ENCODE measurements around the gene DPF3. TPM values are rescaled to one million over a fixed set of nuclear protein-coding genes. Genes with fewer than 3 reads are reported as not detected.

The DPF3 gene
- total RNA-seq, 1 experiment from 2014 or later = 1.9 TPM

- BruUV-seq (replicated peaks) = no TSS peak
- no peaks in the 10 kb centered on the region for H3K27me3 Mint-ChIP-seq (ENCODE audit: insufficient read depth, unreplicated experiment)
- H3K4me3 Mint-ChIP-seq (ENCODE audit: unreplicated experiment) = no peak overlapping the region
- DNase-seq (ENCODE audit: unreplicated experiment) = no peak
- ChIA-PET CTCF (no interaction called here), POLR2A (interaction anchor here (0.6 kb wide), 1 partner anchor 18 kb away, joined by 3 read pairs; no protein-coding TSS in a partner anchor)
- peaks cover 7% of the 10 kb centered on the region for H3K4me1 Mint-ChIP-seq (ENCODE audit: insufficient read depth, unreplicated experiment)
- intact Hi-C loops (cut with micrococcal nuclease) = no loop called here
- no peak for TF ChIP-seq CTCF (IDR thresholded peaks at IDR 0.05; ENCODE audit: unreplicated experiment)
- peaks cover 14% of the 10 kb centered on the region for H3K9me3 Mint-ChIP-seq (ENCODE audit: unreplicated experiment)
- no peaks in the 10 kb centered on the region for H3K36me3 Mint-ChIP-seq (ENCODE audit: insufficient read depth, unreplicated experiment)
- H3K27ac Mint-ChIP-seq (ENCODE audit: low read depth, unreplicated experiment) = no peak overlapping the region
Measured at GRCh38 chr14:72619881-72620280, 274.0 kb downstream of the DPF3 start.

- Mint-ChIP-seq H3K4me3 (ENCODE audit: unreplicated experiment) (no peak overlapping the region), H3K4me1 (ENCODE audit: insufficient read depth, unreplicated experiment) (peaks cover 7% of the 10 kb centered on the region), H3K9me3 (ENCODE audit: unreplicated experiment) (peaks cover 14% of the 10 kb centered on the region), H3K36me3 (ENCODE audit: insufficient read depth, unreplicated experiment) (no peaks in the 10 kb centered on the region), H3K27me3 (ENCODE audit: insufficient read depth, unreplicated experiment) (no peaks in the 10 kb centered on the region), H3K27ac (ENCODE audit: low read depth, unreplicated experiment) (no peak overlapping the region)
- intact Hi-C loops (cut with micrococcal nuclease) = no loop called here
- no peak for TF ChIP-seq CTCF (IDR thresholded peaks at IDR 0.05; ENCODE audit: unreplicated experiment)
- BruUV-seq (replicated peaks) = no TSS peak
- ChIA-PET CTCF (no interaction called here), POLR2A (interaction anchor here (0.6 kb wide), 1 partner anchor 19 kb away, joined by 3 read pairs; no protein-coding TSS in a partner anchor)
- DNase-seq (ENCODE audit: unreplicated experiment) = no peak
Measured at GRCh38 chr14:72619111-72619571, 274.8 kb downstream of the DPF3 start.

GRCh38 chr14:72618424-72618823, 275.5 kb downstream of the DPF3 start:
- ChIA-PET CTCF (no interaction called here), POLR2A (no interaction called here)
- no peak overlapping the region for H3K4me3 Mint-ChIP-seq (ENCODE audit: unreplicated experiment)
- BruUV-seq (replicated peaks) = no TSS peak
- no peak overlapping the region for H3K27ac Mint-ChIP-seq (ENCODE audit: low read depth, unreplicated experiment)
- H3K4me1 Mint-ChIP-seq (ENCODE audit: insufficient read depth, unreplicated experiment) = peaks cover 7% of the 10 kb centered on the region
- DNase-seq (ENCODE audit: unreplicated experiment) = no peak
- H3K36me3 Mint-ChIP-seq (ENCODE audit: insufficient read depth, unreplicated experiment) = no peaks in the 10 kb centered on the region
- TF ChIP-seq CTCF (IDR thresholded peaks at IDR 0.05; ENCODE audit: unreplicated experiment) = no peak
- H3K27me3 Mint-ChIP-seq (ENCODE audit: insufficient read depth, unreplicated experiment) = no peaks in the 10 kb centered on the region
- peaks cover 14% of the 10 kb centered on the region for H3K9me3 Mint-ChIP-seq (ENCODE audit: unreplicated experiment)
- intact Hi-C loops (cut with micrococcal nuclease) = no loop called here

- BruUV-seq (replicated peaks) = no TSS peak
- Mint-ChIP-seq H3K36me3 (ENCODE audit: insufficient read depth, unreplicated experiment) (no peaks in the 10 kb centered on the region), H3K27ac (ENCODE audit: low read depth, unreplicated experiment) (no peak overlapping the region), H3K9me3 (ENCODE audit: unreplicated experiment) (peaks cover 8% of the 10 kb centered on the region), H3K4me3 (ENCODE audit: unreplicated experiment) (no peak overlapping the region), H3K27me3 (ENCODE audit: insufficient read depth, unreplicated experiment) (no peaks in the 10 kb centered on the region), H3K4me1 (ENCODE audit: insufficient read depth, unreplicated experiment) (peaks cover 7% of the 10 kb centered on the region)
- intact Hi-C loops (cut with micrococcal nuclease) = no loop called here
- POLR2A ChIA-PET = interaction anchor here (0.7 kb wide), 1 partner anchor 92 kb away, joined by 3 read pairs; no protein-coding TSS in a partner anchor
- DNase-seq (ENCODE audit: unreplicated experiment) = no peak
- CTCF ChIA-PET = no interaction called here
- no peak for TF ChIP-seq CTCF (IDR thresholded peaks at IDR 0.05; ENCODE audit: unreplicated experiment)
Measured at GRCh38 chr14:72617391-72618031, 276.4 kb downstream of the DPF3 start.
